Measurements from ENCODE around the gene ATP1A1. TPM values are rescaled to one million over a fixed set of nuclear protein-coding genes. Genes with fewer than 3 reads are reported as not detected.

ATP1A1 gene
- total RNA-seq, 1 experiment from 2014 or later: 30.8 TPM

- no peak for DNase-seq (ENCODE audit: low spot score)
Measured at GRCh38 chr1:116345011-116345410, 28.0 kb upstream of the ATP1A1 start.

GRCh38 chr1:116345843-116346242 is 27.2 kb upstream of the ATP1A1 start:
- DNase-seq (ENCODE audit: low spot score): no peak

- DNase-seq (ENCODE audit: low spot score): no peak
Measured at GRCh38 chr1:116346943-116347673, 25.9 kb upstream of the ATP1A1 start.

GRCh38 chr1:116347696-116348095 is 25.3 kb upstream of the ATP1A1 start:
- no peak for DNase-seq (ENCODE audit: low spot score)

GRCh38 chr1:116350097-116350645 is 22.9 kb upstream of the ATP1A1 start:
- DNase-seq (ENCODE audit: low spot score): no peak

- DNase-seq (ENCODE audit: low spot score): no peak
Measured at GRCh38 chr1:116351914-116352313, 21.1 kb upstream of the ATP1A1 start.

GRCh38 chr1:116352349-116352813 is 20.7 kb upstream of the ATP1A1 start:
- DNase-seq (ENCODE audit: low spot score): no peak

GRCh38 chr1:116353155-116353554 is 19.9 kb upstream of the ATP1A1 start:
- no peak for DNase-seq (ENCODE audit: low spot score)

- no peak for DNase-seq (ENCODE audit: low spot score)
Measured at GRCh38 chr1:116356067-116356466, 17.0 kb upstream of the ATP1A1 start.

- DNase-seq (ENCODE audit: low spot score): no peak
Measured at GRCh38 chr1:116356673-116357072, 16.4 kb upstream of the ATP1A1 start.

GRCh38 chr1:116357487-116357886 is 15.6 kb upstream of the ATP1A1 start:
- DNase-seq (ENCODE audit: low spot score): no peak

GRCh38 chr1:116359060-116359830 is 13.8 kb upstream of the ATP1A1 start:
- DNase-seq (ENCODE audit: low spot score): no peak

GRCh38 chr1:116359871-116360270 is 13.2 kb upstream of the ATP1A1 start:
- DNase-seq (ENCODE audit: low spot score): no peak

GRCh38 chr1:116360429-116361173 is 12.4 kb upstream of the ATP1A1 start:
- no peak for DNase-seq (ENCODE audit: low spot score)

GRCh38 chr1:116361648-116362047 is 11.4 kb upstream of the ATP1A1 start:
- DNase-seq (ENCODE audit: low spot score): no peak

- DNase-seq (ENCODE audit: low spot score): no peak
Measured at GRCh38 chr1:116362050-116362449, 11.0 kb upstream of the ATP1A1 start.

- DNase-seq (ENCODE audit: low spot score): no peak
Measured at GRCh38 chr1:116365353-116365780, 7.7 kb upstream of the ATP1A1 start.

- no peak for DNase-seq (ENCODE audit: low spot score)
Measured at GRCh38 chr1:116365857-116366256, 7.2 kb upstream of the ATP1A1 start.

GRCh38 chr1:116367256-116367945 is 5.6 kb upstream of the ATP1A1 start:
- no peak for DNase-seq (ENCODE audit: low spot score)

GRCh38 chr1:116368241-116368640 is 4.8 kb upstream of the ATP1A1 start:
- no peak for DNase-seq (ENCODE audit: low spot score)

GRCh38 chr1:116370181-116370580 is 2.9 kb upstream of the ATP1A1 start:
- DNase-seq (ENCODE audit: low spot score): no peak

Data from H4 (cell line).